NT2/D1 (cell line): ENCODE measurements around the gene CEP295NL.

ENCODE experiments used
- SUZ12 ChIP-seq: IDR thresholded peaks from 2 replicates; pipeline ENCODE4 v1.6.1; 2011; ENCODE audit not compliant: insufficient read length, insufficient read depth; ENCODE audit errors: extremely low read depth
- YY1 ChIP-seq: IDR thresholded peaks from 2 replicates; pipeline ENCODE4 v1.6.1; 2011; ENCODE audit not compliant: insufficient read length, insufficient read depth
- ZNF274 ChIP-seq: IDR thresholded peaks from 2 replicates; pipeline ENCODE4 v1.6.1; 2011; ENCODE audit warnings: mild to moderate bottlenecking, low read depth, low read length

DNA sequence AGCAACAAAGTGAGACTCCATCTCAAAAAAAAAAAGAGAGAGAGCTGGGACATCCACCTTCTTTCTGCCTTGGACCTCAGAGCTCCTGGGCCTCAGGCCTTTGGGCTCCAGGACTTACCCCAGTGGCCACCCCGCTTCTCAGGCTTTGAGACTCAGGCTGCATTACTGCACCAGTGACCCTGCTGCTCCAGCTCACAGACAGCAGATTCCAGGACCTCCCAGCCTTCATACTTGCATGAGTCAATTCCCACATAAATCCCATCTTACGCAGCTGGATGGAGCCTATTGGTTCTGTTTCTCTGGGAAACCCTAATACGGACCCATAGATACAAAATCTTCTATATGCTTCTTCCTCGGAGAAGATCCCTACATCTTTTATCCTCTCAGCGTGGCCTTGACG lies 2.1 kb upstream of the CEP295NL start:
- TF ChIP-seq YY1 (no peak), SUZ12 (no peak), ZNF274 (no peak)
